Umbilical cord (tissue), 2 donors: ENCODE measurements around the gene TMEM11. TPM values are rescaled to one million over a fixed set of nuclear protein-coding genes. Genes with fewer than 3 reads are reported as not detected.
A peak's percentile ranks its signal among the peaks of the same experiment; 100 is the strongest.

ENCODE experiments used
- DNase-seq: peaks from one replicate; pipeline ENCODE4 v3.0.0-alpha.2; 2015; ENCODE audit warnings: low spot score
- total RNA-seq: library from RNA; depleted of rRNA; stranded (reverse); fragments of >200 nt; gene quantifications from one replicate; pipeline ENCODE4 v1.2.3, GENCODE V29; 2014; ENCODE audit warnings: low replicate concordance; ENCODE audit not compliant: insufficient read depth

The TMEM11 gene
- total RNA-seq, 1 donor from 2014 or later: 15.4 TPM

GRCh38 chr17:21186399-21187187 lies 27.4 kb downstream of the TMEM11 start:
- no peak for DNase-seq

DNA sequence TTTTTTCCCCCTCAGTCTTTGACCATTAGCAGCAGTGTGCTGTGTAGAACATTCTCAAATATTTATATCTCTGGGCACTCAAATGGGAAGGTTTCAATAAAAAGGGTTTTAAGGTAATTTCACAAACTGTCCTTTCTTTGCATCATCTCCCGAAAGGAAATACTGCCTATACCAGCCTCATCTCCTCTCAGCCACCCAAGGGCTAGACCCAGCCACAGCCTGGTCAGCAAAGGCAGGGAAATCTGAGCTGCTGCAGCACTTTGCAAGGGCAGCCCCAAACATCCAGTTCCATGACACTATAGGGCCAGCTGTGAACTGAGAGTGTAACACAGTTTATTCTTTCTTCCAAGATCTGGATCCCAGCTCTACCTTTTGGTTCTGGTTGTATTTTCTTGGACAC lies 28.9 kb downstream of the TMEM11 start:
- DNase-seq: no peak

- DNase-seq: no peak
Observed at GRCh38 chr17:21184570-21184969, 29.4 kb downstream of the TMEM11 start.

GRCh38 chr17:21183468-21183867 lies 30.5 kb downstream of the TMEM11 start:
- no peak for DNase-seq

DNA sequence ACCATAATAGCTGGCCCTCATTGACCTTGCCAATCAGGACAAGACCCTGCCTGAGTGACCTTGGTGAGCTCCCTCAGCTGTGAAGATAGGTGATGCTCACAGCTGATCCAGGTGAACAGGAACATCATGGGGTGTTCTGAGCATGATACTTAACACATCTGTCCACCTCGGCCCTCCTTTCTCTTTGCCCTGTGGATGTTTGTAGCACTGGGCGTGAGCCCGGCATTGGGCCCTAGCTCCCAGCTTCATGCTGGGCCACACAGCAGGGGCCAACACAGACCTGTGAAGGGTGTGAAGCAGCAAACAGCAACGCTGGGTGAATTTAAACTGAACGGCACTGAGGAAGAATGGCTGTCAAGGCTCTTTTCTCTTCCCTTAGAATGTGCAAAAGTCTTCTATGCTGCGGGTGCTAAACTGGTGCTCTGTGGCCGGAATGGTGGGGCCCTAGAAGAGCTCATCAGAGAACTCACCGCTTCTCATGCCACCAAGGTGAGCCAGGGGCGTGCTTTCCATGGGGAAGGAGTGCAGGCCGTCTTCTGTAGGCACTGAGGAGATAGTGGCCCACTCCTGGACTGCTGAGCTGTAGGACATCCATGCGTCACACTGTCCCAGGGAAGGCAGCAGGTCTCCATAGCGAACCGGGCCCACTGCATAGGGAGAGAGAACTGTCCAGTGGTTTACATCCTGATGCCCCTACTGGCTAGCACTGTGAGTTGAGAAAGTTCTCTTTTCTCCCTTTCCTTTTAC lies 35.9 kb downstream of the TMEM11 start:
- no peak for DNase-seq

- no peak for DNase-seq
Observed at GRCh38 chr17:21177401-21177800, 36.6 kb downstream of the TMEM11 start.

- no peak for DNase-seq
Observed at GRCh38 chr17:21176773-21177395, 37.1 kb downstream of the TMEM11 start.

GRCh38 chr17:21174713-21175112 lies 39.2 kb downstream of the TMEM11 start:
- DNase-seq: peak; percentile 51

DNA sequence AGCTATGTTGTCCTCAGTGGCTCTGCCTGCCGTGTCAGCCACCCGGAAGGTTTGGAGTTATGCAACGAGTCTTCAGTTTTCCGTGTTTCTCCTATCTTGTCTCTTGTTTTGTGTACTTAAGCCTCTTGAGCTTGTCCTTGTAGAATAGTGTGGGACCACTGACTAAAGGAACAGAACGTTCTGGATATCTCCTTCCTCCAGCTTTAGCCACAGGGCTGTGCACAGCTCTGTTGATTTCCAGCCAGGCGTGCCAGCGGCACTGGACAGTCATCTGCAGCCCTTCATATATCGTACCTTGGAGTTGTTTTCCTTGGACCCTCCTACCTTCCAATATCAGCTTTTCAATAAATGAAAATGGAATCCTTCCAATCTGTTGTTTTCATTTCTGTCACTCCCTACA lies 39.8 kb downstream of the TMEM11 start:
- no peak for DNase-seq

- no peak for DNase-seq
Observed at GRCh38 chr17:21173543-21173942, 40.4 kb downstream of the TMEM11 start.

GRCh38 chr17:21172846-21173245 lies 41.1 kb downstream of the TMEM11 start:
- no peak for DNase-seq

DNA sequence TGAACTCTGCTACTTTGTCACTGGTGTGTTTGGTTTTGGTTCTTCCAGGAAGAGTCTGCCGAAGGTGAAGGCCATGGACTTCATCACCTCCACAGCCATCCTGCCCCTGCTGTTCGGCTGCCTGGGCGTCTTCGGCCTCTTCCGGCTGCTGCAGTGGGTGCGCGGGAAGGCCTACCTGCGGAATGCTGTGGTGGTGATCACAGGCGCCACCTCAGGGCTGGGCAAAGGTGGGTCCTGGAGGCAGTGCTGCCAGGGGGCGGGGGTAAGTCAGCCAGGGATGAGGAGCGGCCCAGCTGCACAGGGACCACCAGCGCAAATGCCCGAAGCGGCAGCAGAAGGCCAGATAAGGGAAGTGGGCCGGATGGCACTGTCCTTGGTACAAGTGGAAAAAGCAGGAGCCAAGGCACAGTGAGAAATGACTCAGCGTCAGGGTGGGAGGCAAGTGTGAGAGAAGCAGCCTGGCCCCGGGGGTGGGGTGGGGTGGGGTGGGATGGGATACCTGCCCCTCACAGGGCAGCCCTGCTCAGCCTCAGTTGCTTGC lies 41.9 kb downstream of the TMEM11 start:
- DNase-seq: no peak

DNA sequence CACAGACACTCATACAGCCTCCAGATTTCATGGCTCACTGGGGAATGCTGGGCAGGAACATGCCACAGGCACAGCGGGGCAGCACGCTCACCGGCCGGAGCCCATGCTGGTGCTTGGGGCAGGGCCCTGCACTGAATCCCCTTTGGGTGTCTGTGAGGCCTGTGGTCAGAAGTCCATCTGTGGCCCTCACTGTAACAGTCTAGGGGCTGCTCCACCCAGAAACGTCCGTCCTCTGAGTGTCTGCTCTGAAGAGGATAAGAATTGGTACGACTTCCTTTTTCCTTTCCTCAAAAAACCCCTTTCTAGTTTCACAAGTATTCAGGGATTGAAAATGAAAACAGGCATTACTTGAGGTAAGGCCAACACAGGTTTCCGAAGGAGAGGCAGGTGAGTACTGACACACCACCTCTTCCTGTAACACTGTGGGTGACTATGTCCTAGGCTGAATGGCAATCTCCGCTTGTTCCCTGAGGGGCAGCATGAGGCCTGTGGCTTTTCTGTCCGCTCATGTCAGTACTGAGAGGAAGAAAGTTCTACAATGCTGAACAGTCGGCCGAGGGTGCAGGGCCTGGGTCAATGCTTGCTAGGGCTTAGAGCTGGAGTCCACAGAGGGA lies 42.5 kb downstream of the TMEM11 start:
- DNase-seq: no peak

- no peak for DNase-seq
Observed at GRCh38 chr17:21170809-21171208, 43.2 kb downstream of the TMEM11 start.

GRCh38 chr17:21169496-21169895 lies 44.5 kb downstream of the TMEM11 start:
- no peak for DNase-seq

DNA sequence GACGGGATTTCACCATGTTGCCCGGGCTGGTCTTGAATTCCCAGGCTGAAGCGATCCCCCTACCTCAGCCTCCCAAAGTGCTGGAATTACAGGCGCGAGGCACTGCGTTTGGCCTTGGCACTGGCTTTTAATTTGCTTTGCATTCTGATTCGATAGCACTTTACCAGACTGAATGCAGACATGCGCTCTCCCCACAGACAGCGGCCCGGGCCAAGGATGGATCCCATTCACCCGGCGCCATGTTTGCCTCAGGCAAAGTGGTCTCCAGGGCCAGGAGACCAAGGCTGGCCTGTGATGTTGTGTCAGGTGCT lies 45.5 kb downstream of the TMEM11 start:
- no peak for DNase-seq

DNA sequence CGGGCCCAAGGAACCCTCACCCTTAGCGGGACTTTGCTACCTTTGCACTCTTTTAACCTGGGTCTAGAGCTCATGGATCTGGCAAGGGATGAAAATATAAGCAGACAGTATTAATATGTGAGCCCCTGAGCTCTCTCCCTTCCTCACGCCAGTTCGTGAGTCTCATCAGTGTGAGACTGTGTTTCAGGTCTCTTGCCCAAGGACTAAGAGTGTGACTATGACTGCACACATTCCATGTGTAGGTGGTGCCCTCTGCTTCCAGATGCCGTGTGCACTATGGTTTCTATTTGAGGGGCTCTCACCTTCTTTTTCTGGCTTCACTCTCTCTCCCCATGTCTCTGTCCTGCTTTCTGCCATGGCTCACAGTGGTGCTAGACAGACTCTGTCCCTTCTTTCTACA lies 46.7 kb downstream of the TMEM11 start:
- no peak for DNase-seq

DNA sequence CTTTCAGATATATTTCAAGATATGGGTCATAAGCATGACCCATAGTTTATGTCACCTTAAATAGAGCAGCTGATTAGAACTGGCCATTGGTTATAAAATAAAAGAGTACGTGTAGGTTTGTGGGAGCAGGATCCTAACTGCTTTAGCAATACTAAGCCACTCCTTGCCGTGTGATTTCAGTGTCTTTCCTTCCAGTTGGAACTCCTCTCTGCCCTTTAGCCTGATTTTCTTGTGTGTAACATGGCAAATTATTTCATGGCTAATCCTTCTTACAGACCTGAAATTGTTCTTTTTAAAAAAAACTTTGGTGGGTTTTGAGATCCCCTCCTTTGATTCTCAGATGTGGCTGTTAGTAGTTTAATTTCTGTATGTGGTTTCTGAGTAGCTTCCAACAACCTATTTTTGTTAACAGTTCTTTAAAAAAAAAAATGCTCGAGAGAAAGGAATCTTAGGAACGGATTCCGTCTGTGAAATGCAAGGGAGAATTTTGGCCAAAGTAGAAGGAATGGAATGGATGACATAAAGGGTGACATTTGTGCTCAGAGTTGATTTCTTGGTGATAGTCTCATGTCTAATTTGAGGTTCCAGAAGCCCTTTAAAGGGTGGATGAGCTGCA lies 47.3 kb downstream of the TMEM11 start:
- DNase-seq: peak; percentile 43

- no peak for DNase-seq
Observed at GRCh38 chr17:21165922-21166594, 47.9 kb downstream of the TMEM11 start.

- DNase-seq: no peak
Observed at GRCh38 chr17:21164620-21165019, 49.3 kb downstream of the TMEM11 start.

DNA sequence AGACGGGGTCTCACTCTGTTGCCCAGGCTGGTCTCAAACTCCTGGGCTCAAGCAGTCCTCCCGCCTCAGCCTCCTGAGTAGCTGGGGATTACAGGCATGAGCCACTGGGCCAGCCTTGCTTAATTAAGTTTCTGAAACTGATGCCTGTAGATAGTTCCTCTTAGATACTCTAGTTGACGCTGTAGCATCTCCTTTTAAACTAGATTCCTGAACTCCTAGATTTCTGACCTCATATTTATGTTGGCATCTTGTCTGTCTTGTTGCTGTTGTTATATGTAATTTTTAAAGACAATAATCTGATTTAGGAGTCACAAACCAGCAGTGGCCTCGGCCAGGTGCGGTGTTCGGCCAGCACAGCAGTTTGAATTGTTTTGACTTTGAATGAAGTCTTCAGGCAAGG lies 49.7 kb downstream of the TMEM11 start:
- no peak for DNase-seq
